T-cell (primary cell): ENCODE data around the gene GALE. TPM values are rescaled to one million over a fixed set of nuclear protein-coding genes. Genes with fewer than 3 reads are reported as not detected.
"Not testable (repeated sequence)": the region's sequence is repeated elsewhere in the genome, so short reads cannot be mapped to it uniquely, and the experiment has no call there.

ENCODE experiments used
- ATAC-seq, 4 experiments: fragments of 200-7000 bp in 3 of 4; fragments of 150-1000 bp in 1 of 4; cut with Tn5 transposase; replicated peaks in 1 of 4; 1 replicate in 3 of 4; 2 replicates in 1 of 4; pipeline ENCODE4 v1.10.0; 2021; ENCODE audit warnings: moderate library complexity in 3 of 4, mild to moderate bottlenecking in 2 of 4, moderate number of reproducible peaks in 1 of 4
- CTCF ChIA-PET, 2 donors: fragments of 300-600 bp; sonication (Branson Sonifier 250); formaldehyde crosslinking; loops; one replicate each; lab custom pipeline; 2022; ENCODE audit warnings: antibody characterized with exemption in 2 of 2; lab: Charles Lee
- POLR2A ChIA-PET, 2 donors: fragments of 300-600 bp; sonication (Branson Sonifier 250); formaldehyde crosslinking; loops; one replicate each; lab custom pipeline; 2022; ENCODE audit warnings: antibody characterized with exemption in 2 of 2; lab: Charles Lee
- DNase-seq, 35 experiments: peaks; one replicate each; pipeline versions ENCODE4 v3.0.0 to v3.0.0-alpha.2; 2013 to 2023
- H3K27ac ChIP-seq: one replicate; pipeline ENCODE4 v1.5.1; 2013; ENCODE audit warnings: low read length
- H3K27me3 ChIP-seq, 2 experiments: replicated peaks in 1 of 2; 1 replicate in 1 of 2; 2 replicates in 1 of 2; pipeline versions ENCODE4 v1.6.1 to v1.7.0; 2013; ENCODE audit warnings: low read length in 1 of 2, mixed read lengths in 1 of 2; ENCODE audit not compliant: control insufficient read depth in 2 of 2, insufficient read depth in 2 of 2; ENCODE audit errors: extremely low read depth in 1 of 2
- H3K36me3 ChIP-seq, 2 donors: 1 replicate in 1 of 2; 2 replicates in 1 of 2; pipeline versions ENCODE4 v1.6.1 to v1.7.0; 2013; ENCODE audit warnings: low read length in 1 of 2; ENCODE audit not compliant: control insufficient read depth in 2 of 2, insufficient read depth in 1 of 2; ENCODE audit errors: extremely low read depth in 1 of 2
- H3K4me1 ChIP-seq, 2 experiments: 1 replicate in 1 of 2; 2 replicates in 1 of 2; pipeline versions ENCODE4 v1.6.1 to v1.7.0; 2013; ENCODE audit warnings: low read length in 2 of 2, mixed read lengths in 1 of 2; ENCODE audit not compliant: insufficient read depth in 2 of 2, control insufficient read depth in 1 of 2; ENCODE audit errors: extremely low read depth in 1 of 2
- H3K4me3 ChIP-seq, 2 donors: 1 replicate in 1 of 2; 2 replicates in 1 of 2; pipeline versions ENCODE4 v1.5.1 to v1.7.0; 2013; ENCODE audit warnings: mild to moderate bottlenecking in 2 of 2, low read length in 1 of 2, moderate library complexity in 1 of 2; ENCODE audit not compliant: control insufficient read depth in 1 of 2; ENCODE audit errors: extremely low read depth in 1 of 2
- H3K9me3 ChIP-seq: 2 replicates; pipeline ENCODE4 v1.7.0; 2013
- H3K27ac Mint-ChIP-seq, 2 donors: one replicate each; pipeline ENCODE4 v1.8.0; 2020 to 2021; ENCODE audit warnings: mild to moderate bottlenecking in 2 of 2, mixed read lengths in 2 of 2
- H3K27me3 Mint-ChIP-seq, 2 donors: one replicate each; pipeline ENCODE4 v1.8.0; 2021 to 2022; ENCODE audit warnings: mixed read lengths in 2 of 2
- H3K36me3 Mint-ChIP-seq: one replicate; pipeline ENCODE4 v1.8.0; 2021; ENCODE audit warnings: mixed read lengths
- H3K4me1 Mint-ChIP-seq, 3 donors: one replicate each; pipeline ENCODE4 v1.8.0; 2020 to 2022; ENCODE audit warnings: mixed read lengths in 3 of 3, mild to moderate bottlenecking in 1 of 3
- H3K4me3 Mint-ChIP-seq, 3 donors: one replicate each; pipeline ENCODE4 v1.8.0; 2020 to 2022; ENCODE audit warnings: mild to moderate bottlenecking in 3 of 3, mixed read lengths in 3 of 3, moderate library complexity in 3 of 3
- H3K9me3 Mint-ChIP-seq, 3 donors: one replicate each; pipeline ENCODE4 v1.8.0; 2020 to 2022; ENCODE audit warnings: mixed read lengths in 3 of 3
- WGBS: methylation state at CpG from one replicate; pipeline ENCODE4 v1.1.5; 2013; ENCODE audit warnings: missing lambda C conversion rate; ENCODE audit not compliant: insufficient coverage; 5-methylcytosine and 5-hydroxymethylcytosine counted together
- total RNA-seq, 35 experiments: library from RNA in 6 of 35; stranded (reverse) in 6 of 35; fragments of 120-200 nt in 1 of 35; gene quantifications; one replicate each; pipeline versions ENCODE4 v1.2.1 to v1.2.4 and lab custom pipeline; 2013 to 2026

GALE gene
- total RNA-seq, 5 donors from 2014 or later (not counting 1 experiment from before 2014, with no cell fraction given), result 7.5 to 16.5 (median 12.6) TPM

DNA sequence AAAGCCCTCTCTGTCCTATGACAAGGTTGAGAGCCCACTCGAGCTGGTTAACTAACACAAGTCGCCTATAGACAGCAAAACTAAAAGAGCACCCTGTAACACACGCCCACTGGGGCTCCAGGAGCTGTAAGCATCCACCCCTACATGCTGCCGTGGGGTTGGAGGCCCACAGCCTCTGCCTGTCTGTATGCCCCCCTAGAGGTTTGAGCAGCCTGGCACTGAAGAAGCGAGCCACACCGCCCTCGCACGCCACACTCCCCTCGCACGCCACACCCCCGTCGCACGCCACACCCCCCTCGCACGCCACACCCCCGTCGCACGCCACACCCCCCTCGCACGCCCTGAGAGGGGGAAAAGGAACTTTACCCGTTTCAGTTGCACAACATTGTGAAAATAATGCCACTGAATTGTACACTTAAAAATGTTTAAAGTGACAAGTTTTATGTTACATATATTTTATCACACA, 37.9 kb upstream of the GALE start:
- peak overlapping the region; percentile 65 to 75 (median 71) for H3K4me3 Mint-ChIP-seq
- Histone ChIP-seq H3K36me3 (no peaks in the 10 kb centered on the region), H3K27ac (no peak overlapping the region), H3K9me3 (no peaks in the 10 kb centered on the region), H3K4me1 (peaks cover 0 to 8% of the 10 kb centered on the region in 2 experiments), H3K27me3 (peaks cover 0 to 7% of the 10 kb centered on the region in 2 experiments), H3K4me3 (peak overlapping the region; percentile 36 to 39)
- ChIA-PET POLR2A (interaction anchor here in 1 of 2 donors (1.6 kb wide), 1 partner anchor 59 kb away, joined by 3 read pairs; no protein-coding TSS in a partner anchor), CTCF (interaction anchor here in 1 of 2 donors (0.7 kb wide), 3 partner anchors 15 to 90 kb away, joined by 5 to 6 read pairs (median 5); no protein-coding TSS in a partner anchor)
- peaks cover 0 to 8% of the 10 kb centered on the region in 2 donors for H3K27me3 Mint-ChIP-seq
- DNase-seq (peak; percentile 61 to 86 (median 75)), ATAC-seq (peak; percentile 100)
- no peaks in the 10 kb centered on the region for H3K9me3 Mint-ChIP-seq
- 0% methylated on average over 4 of the region's 21 CpGs for WGBS
- no peaks in the 10 kb centered on the region for H3K36me3 Mint-ChIP-seq
- peak overlapping the region in 1 of 2 donors; percentile 44 for H3K27ac Mint-ChIP-seq
- peaks cover 5 to 12% (median 11%) of the 10 kb centered on the region in 3 donors for H3K4me1 Mint-ChIP-seq

DNA sequence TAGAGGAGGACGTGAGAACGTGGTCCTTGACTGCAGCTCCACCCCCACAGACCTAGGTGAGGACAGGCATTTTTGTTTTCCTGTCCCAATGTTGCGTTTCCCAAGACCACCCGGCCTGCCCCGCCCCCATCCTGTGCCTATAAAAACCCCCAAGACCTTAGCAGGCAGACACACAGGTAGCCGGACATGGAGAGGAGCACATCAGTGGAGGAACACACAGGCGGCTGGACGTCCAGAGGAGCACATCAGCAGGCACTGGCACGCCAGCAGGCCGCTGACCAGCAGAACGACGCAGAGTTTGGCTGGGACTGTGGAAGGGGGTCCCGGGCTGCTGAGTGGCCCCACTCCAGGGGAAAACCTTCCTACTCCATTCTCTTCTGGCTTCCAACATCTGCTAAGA, 37.4 kb upstream of the GALE start:
- no peaks in the 10 kb centered on the region for H3K9me3 Mint-ChIP-seq
- H3K27ac ChIP-seq, result no peak overlapping the region
- peak overlapping the region; percentile 36 to 39 for H3K4me3 ChIP-seq
- H3K36me3 Mint-ChIP-seq, result no peaks in the 10 kb centered on the region
- no CpG with 5 or more reads among the region's 13 CpGs for WGBS
- H3K27me3 ChIP-seq, result peaks cover 0 to 7% of the 10 kb centered on the region in 2 experiments
- no peaks in the 10 kb centered on the region for H3K9me3 ChIP-seq
- H3K36me3 ChIP-seq, result no peaks in the 10 kb centered on the region
- no peak for ATAC-seq
- peaks cover 0 to 8% of the 10 kb centered on the region in 2 donors for H3K27me3 Mint-ChIP-seq
- H3K4me1 ChIP-seq, result peaks cover 0 to 8% of the 10 kb centered on the region in 2 experiments
- peaks cover 5 to 12% (median 11%) of the 10 kb centered on the region in 3 donors for H3K4me1 Mint-ChIP-seq
- peak overlapping the region; percentile 65 to 75 (median 71) for H3K4me3 Mint-ChIP-seq
- POLR2A ChIA-PET, result interaction anchor here in 1 of 2 donors (1.6 kb wide), 1 partner anchor 58 kb away, joined by 3 read pairs; no protein-coding TSS in a partner anchor
- peak in 2 of 35 experiments; percentile 6 to 10 for DNase-seq
- H3K27ac Mint-ChIP-seq, result peak overlapping the region in 1 of 2 donors; percentile 44
- CTCF ChIA-PET, result no interaction called here

GRCh38 chr1:23836037-23836436, 35.5 kb upstream of the GALE start:
- no peaks in the 10 kb centered on the region for H3K9me3 Mint-ChIP-seq
- H3K27me3 Mint-ChIP-seq, result peaks cover 0 to 8% of the 10 kb centered on the region in 2 donors
- peaks cover 5 to 12% (median 11%) of the 10 kb centered on the region in 3 donors for H3K4me1 Mint-ChIP-seq
- DNase-seq, result no peak
- H3K36me3 Mint-ChIP-seq, result no peaks in the 10 kb centered on the region
- Histone ChIP-seq H3K9me3 (no peaks in the 10 kb centered on the region), H3K4me3 (no peak overlapping the region), H3K36me3 (no peaks in the 10 kb centered on the region), H3K4me1 (peaks cover 0 to 8% of the 10 kb centered on the region in 2 experiments), H3K27ac (no peak overlapping the region), H3K27me3 (peaks cover 0 to 7% of the 10 kb centered on the region in 2 experiments)
- no peak for ATAC-seq
- POLR2A ChIA-PET, result no interaction called here
- H3K27ac Mint-ChIP-seq, result no peak overlapping the region
- no CpG with 5 or more reads among the region's 3 CpGs for WGBS
- CTCF ChIA-PET, result no interaction called here
- no peak overlapping the region for H3K4me3 Mint-ChIP-seq

GRCh38 chr1:23834156-23834555, 33.6 kb upstream of the GALE start:
- H3K9me3 Mint-ChIP-seq, CTCF ChIA-PET, H3K27ac ChIP-seq, H3K27ac Mint-ChIP-seq, H3K4me3 Mint-ChIP-seq, POLR2A ChIA-PET, H3K27me3 Mint-ChIP-seq, H3K36me3 Mint-ChIP-seq, H3K4me1 ChIP-seq, H3K9me3 ChIP-seq, H3K4me3 ChIP-seq, DNase-seq, ATAC-seq, H3K36me3 ChIP-seq, H3K27me3 ChIP-seq: not testable (repeated sequence)
- WGBS, result 60% methylated on average over 1 of the region's 6 CpGs
- peaks cover 5 to 12% (median 11%) of the 10 kb centered on the region in 3 donors for H3K4me1 Mint-ChIP-seq

- Histone ChIP-seq H3K27ac (no peak overlapping the region), H3K36me3 (no peaks in the 10 kb centered on the region), H3K9me3 (no peaks in the 10 kb centered on the region), H3K4me3 (no peak overlapping the region), H3K27me3 (no peaks in the 10 kb centered on the region), H3K4me1 (peaks cover 5 to 13% of the 10 kb centered on the region in 2 experiments)
- no peak for DNase-seq
- ChIA-PET CTCF (no interaction called here), POLR2A (no interaction called here)
- peaks cover 22 to 27% (median 23%) of the 10 kb centered on the region in 3 donors for H3K4me1 Mint-ChIP-seq
- H3K36me3 Mint-ChIP-seq, result no peaks in the 10 kb centered on the region
- ATAC-seq, result no peak
- WGBS, result no CpG with 5 or more reads among the region's 1 CpG
- H3K27me3 Mint-ChIP-seq, result no peaks in the 10 kb centered on the region
- H3K4me3 Mint-ChIP-seq, result no peak overlapping the region
- no peaks in the 10 kb centered on the region for H3K9me3 Mint-ChIP-seq
- no peak overlapping the region for H3K27ac Mint-ChIP-seq
These were observed 27.2 kb upstream of the GALE start for GRCh38 chr1:23827717-23828116.

GRCh38 chr1:23826590-23826989, 26.0 kb upstream of the GALE start:
- POLR2A ChIA-PET, result interaction anchor here in 1 of 2 donors (0.6 kb wide), 1 partner anchor 135 kb away, joined by 4 read pairs; the partner anchor contains the start of gene RPL11
- WGBS, result 100% methylated on average over 9 of the region's 13 CpGs
- peak overlapping the region; percentile 93 to 95 (median 94) for H3K4me3 Mint-ChIP-seq
- H3K36me3 ChIP-seq, DNase-seq, H3K9me3 Mint-ChIP-seq, ATAC-seq, H3K36me3 Mint-ChIP-seq, H3K27me3 Mint-ChIP-seq, H3K9me3 ChIP-seq, CTCF ChIA-PET, H3K27ac ChIP-seq, H3K27me3 ChIP-seq, H3K4me3 ChIP-seq: not testable (repeated sequence)
- peak overlapping the region in 1 of 2 donors; percentile 97 for H3K27ac Mint-ChIP-seq
- peaks cover 22 to 32% (median 26%) of the 10 kb centered on the region in 3 donors for H3K4me1 Mint-ChIP-seq
- H3K4me1 ChIP-seq, result peaks cover 5 to 13% of the 10 kb centered on the region in 2 experiments
